ENCODE data around the gene LTN1.

The LTN1 gene

GRCh38 chr21:28975397-28975796, 17.3 kb downstream of the LTN1 start:
- Histone ChIP-seq H3K4me3 (ENCODE audit: low read length, poor library complexity, severe bottlenecking) (no peak overlapping the region), H3K79me2 (ENCODE audit: insufficient read depth, low read length) (no peaks in the 10 kb centered on the region; the same call in 1 of the 2 replicates), H3K4me1 (ENCODE audit: insufficient read depth, low read length, poor library complexity, severe bottlenecking) (no peaks in the 10 kb centered on the region), H2AFZ (ENCODE audit: low read length) (no peak overlapping the region), H3K9me2 (replicated peaks; ENCODE audit: low read depth, low read length) (no peaks in the 10 kb centered on the region), H3K36me3 (ENCODE audit: insufficient read depth, low read length) (peaks cover 56% of the 10 kb centered on the region), H3K9me3 (ENCODE audit: insufficient read depth, low read depth, low read length) (no peaks in the 10 kb centered on the region), H3K9ac (ENCODE audit: low read depth, low read length, poor library complexity, severe bottlenecking) (no peak overlapping the region), H3K4me2 (ENCODE audit: low read depth, low read length, poor library complexity, severe bottlenecking) (no peak overlapping the region), H3F3A (ENCODE audit: low read depth) (no peaks in the 10 kb centered on the region), H3K27me3 (ENCODE audit: insufficient read depth, low read length, poor library complexity, severe bottlenecking) (no peaks in the 10 kb centered on the region), H4K20me1 (ENCODE audit: insufficient read depth, low read length, poor library complexity, severe bottlenecking) (peaks cover 7% of the 10 kb centered on the region)
- no peak for TF ChIP-seq EZH2phosphoT487 (IDR thresholded peaks at IDR 0.05; ENCODE audit: borderline replicate concordance)
- TF ChIP-seq, protein P1, sequence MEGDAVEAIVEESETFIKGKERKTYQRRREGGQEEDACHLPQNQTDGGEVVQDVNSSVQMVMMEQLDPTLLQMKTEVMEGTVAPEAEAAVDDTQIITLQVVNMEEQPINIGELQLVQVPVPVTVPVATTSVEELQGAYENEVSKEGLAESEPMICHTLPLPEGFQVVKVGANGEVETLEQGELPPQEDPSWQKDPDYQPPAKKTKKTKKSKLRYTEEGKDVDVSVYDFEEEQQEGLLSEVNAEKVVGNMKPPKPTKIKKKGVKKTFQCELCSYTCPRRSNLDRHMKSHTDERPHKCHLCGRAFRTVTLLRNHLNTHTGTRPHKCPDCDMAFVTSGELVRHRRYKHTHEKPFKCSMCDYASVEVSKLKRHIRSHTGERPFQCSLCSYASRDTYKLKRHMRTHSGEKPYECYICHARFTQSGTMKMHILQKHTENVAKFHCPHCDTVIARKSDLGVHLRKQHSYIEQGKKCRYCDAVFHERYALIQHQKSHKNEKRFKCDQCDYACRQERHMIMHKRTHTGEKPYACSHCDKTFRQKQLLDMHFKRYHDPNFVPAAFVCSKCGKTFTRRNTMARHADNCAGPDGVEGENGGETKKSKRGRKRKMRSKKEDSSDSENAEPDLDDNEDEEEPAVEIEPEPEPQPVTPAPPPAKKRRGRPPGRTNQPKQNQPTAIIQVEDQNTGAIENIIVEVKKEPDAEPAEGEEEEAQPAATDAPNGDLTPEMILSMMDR (conservative IDR thresholded peaks at IDR 0.05; ENCODE audit: low read length) = no peak

DNA sequence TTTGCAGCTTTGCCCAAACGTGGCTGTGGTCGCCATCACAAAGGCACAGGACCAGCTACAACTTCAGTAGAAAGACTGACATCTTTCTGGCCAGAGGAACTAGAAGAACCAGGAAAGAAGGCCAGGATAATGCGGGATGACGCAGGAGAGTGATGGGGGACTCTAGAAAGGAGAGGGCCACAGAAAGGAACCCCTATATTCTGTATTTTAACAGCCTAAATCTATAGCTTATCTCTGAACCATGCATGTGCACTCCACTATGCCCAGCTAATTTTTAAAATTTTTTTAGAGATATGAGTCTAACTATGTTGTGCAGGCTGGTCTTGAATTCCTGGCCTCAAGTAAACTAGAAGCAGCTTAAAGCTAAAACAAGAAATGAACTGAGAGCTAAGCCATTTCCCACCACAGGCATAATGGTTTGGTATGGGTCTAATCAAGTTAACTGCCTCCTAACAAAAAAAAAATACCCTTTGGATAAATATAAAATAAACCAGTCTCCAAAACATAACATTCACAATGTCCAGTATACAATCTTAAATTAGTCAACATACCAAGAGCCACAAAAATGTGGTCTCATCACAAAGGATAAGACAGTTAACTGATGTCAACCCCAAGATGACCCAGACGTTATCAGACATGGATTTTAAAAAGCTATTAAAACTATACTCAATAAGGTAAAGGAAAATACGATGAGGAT, 18.0 kb downstream of the LTN1 start:
- H3K36me3 ChIP-seq (ENCODE audit: insufficient read depth, low read length) = peaks cover 58% of the 10 kb centered on the region
- H3K9me2 ChIP-seq (replicated peaks; ENCODE audit: low read depth, low read length) = no peaks in the 10 kb centered on the region
- no peaks in the 10 kb centered on the region for H3K9me3 ChIP-seq (ENCODE audit: insufficient read depth, low read depth, low read length)
- H3K4me2 ChIP-seq (ENCODE audit: low read depth, low read length, poor library complexity, severe bottlenecking) = no peak overlapping the region
- no peak overlapping the region for H3K4me3 ChIP-seq (ENCODE audit: low read length, poor library complexity, severe bottlenecking)
- TF ChIP-seq, protein P1 (conservative IDR thresholded peaks at IDR 0.05; ENCODE audit: low read length) = no peak
- no peak for TF ChIP-seq EZH2phosphoT487 (IDR thresholded peaks at IDR 0.05; ENCODE audit: borderline replicate concordance)
- no peaks in the 10 kb centered on the region; the same call in 1 of the 2 replicates for H3K79me2 ChIP-seq (ENCODE audit: insufficient read depth, low read length)
- no peak overlapping the region for H2AFZ ChIP-seq (ENCODE audit: low read length)
- H3K27me3 ChIP-seq (ENCODE audit: insufficient read depth, low read length, poor library complexity, severe bottlenecking) = no peaks in the 10 kb centered on the region
- H4K20me1 ChIP-seq (ENCODE audit: insufficient read depth, low read length, poor library complexity, severe bottlenecking) = peaks cover 7% of the 10 kb centered on the region
- no peaks in the 10 kb centered on the region for H3F3A ChIP-seq (ENCODE audit: low read depth)
- H3K9ac ChIP-seq (ENCODE audit: low read depth, low read length, poor library complexity, severe bottlenecking) = no peak overlapping the region
- H3K4me1 ChIP-seq (ENCODE audit: insufficient read depth, low read length, poor library complexity, severe bottlenecking) = no peaks in the 10 kb centered on the region

GRCh38 chr21:28972398-28972797, 20.3 kb downstream of the LTN1 start:
- TF ChIP-seq, protein P1 (conservative IDR thresholded peaks at IDR 0.05; ENCODE audit: low read length) = no peak
- Histone ChIP-seq H3K4me2 (ENCODE audit: low read depth, low read length, poor library complexity, severe bottlenecking) (no peak overlapping the region), H3K9ac (ENCODE audit: low read depth, low read length, poor library complexity, severe bottlenecking) (no peak overlapping the region), H3K79me2 (ENCODE audit: insufficient read depth, low read length) (no peaks in the 10 kb centered on the region; the same call in 1 of the 2 replicates), H4K20me1 (ENCODE audit: insufficient read depth, low read length, poor library complexity, severe bottlenecking) (peaks cover 7% of the 10 kb centered on the region), H3F3A (ENCODE audit: low read depth) (no peaks in the 10 kb centered on the region), H3K27me3 (ENCODE audit: insufficient read depth, low read length, poor library complexity, severe bottlenecking) (no peaks in the 10 kb centered on the region), H3K9me3 (ENCODE audit: insufficient read depth, low read depth, low read length) (no peaks in the 10 kb centered on the region), H3K4me3 (ENCODE audit: low read length, poor library complexity, severe bottlenecking) (no peak overlapping the region), H3K36me3 (ENCODE audit: insufficient read depth, low read length) (peaks cover 64% of the 10 kb centered on the region), H3K9me2 (replicated peaks; ENCODE audit: low read depth, low read length) (no peaks in the 10 kb centered on the region), H3K4me1 (ENCODE audit: insufficient read depth, low read length, poor library complexity, severe bottlenecking) (no peaks in the 10 kb centered on the region), H2AFZ (ENCODE audit: low read length) (no peak overlapping the region)

Data from Loucy (cell line).